ENCODE data around the gene LENEP. TPM values are rescaled to one million over a fixed set of nuclear protein-coding genes. Genes with fewer than 3 reads are reported as not detected.
A peak's percentile ranks its signal among the peaks of the same experiment; 100 is the strongest.

Gene LENEP
- total RNA-seq, 2 experiments from 2014 or later, result 0.78 to 2.3 TPM

DNA sequence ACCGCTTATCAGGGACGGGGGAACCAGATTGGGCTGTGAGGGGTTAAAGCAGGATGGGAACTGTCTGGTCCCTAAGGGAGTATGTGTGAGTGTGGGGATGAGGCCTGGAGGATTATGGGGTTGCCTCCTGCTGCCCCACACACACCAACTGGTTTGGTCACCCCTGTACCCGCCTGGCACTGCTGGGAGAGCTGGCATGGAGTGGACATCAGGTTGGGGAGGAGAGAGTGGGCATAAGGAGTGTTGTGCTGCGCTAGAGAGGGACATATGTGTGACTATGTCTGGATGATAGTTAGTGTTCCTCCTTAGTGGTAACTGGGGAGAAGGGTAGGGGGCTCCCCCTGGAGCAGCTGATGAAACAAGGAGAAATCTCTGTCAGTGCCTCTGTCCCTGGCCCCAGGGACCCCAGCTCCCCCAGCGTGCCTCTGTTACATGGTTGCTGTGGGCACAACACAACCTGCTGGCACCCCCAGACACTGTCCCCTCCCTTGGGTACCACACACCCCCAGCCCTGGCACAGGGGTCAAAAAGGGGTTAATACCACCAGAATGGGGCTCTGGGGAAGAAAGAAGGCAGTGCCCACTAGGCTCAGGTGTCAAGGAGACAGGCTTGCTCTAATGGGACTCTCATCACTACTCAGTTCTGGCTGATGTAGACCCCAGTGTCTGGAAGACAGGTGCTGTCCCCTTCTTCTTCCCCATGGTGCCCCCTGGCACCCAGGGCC is 11.1 kb downstream of the LENEP start:
- Histone ChIP-seq H3K9me2 (ENCODE audit: insufficient read depth, low read length) (no peaks in the 10 kb centered on the region), H2AFZ (ENCODE audit: low read length) (no peak overlapping the region), H3K4me3 (ENCODE audit: low read depth, low read length, poor library complexity, severe bottlenecking) (peak overlapping the region; percentile 87), H3K9me3 (ENCODE audit: low read length) (no peaks in the 10 kb centered on the region), H4K20me1 (ENCODE audit: insufficient read depth, low read length) (no peaks in the 10 kb centered on the region), H3K4me2 (ENCODE audit: low read length) (peak overlapping the region; percentile 93), H3K36me3 (ENCODE audit: insufficient read depth, low read length) (no peaks in the 10 kb centered on the region), H3K79me2 (ENCODE audit: insufficient read depth, low read depth, low read length) (peaks cover 10% of the 10 kb centered on the region; the same call in 1 of the 2 replicates), H3K27ac (ENCODE audit: low read depth, low read length, poor library complexity, severe bottlenecking) (peak overlapping the region; percentile 77), H3K4me1 (ENCODE audit: insufficient read depth, low read length, poor library complexity, severe bottlenecking) (peaks cover 64% of the 10 kb centered on the region)
- CTCF ChIA-PET (ENCODE audit: unreplicated experiment), result interaction anchor here (0.7 kb wide), 1 partner anchor 1145 kb away, joined by 5 read pairs; no protein-coding TSS in a partner anchor
- intact Hi-C loops (cut with micrococcal nuclease; ENCODE audit: unreplicated experiment), result loop anchor here (5.0 kb wide), 1 partner anchor 142 kb away; no protein-coding TSS in a partner anchor
- DNase-seq (ENCODE audit: low spot score), result no peak
- POLR2A ChIA-PET, result interaction anchor here (0.7 to 2.0 kb wide), 4 partner anchors 12 to 866 kb away, joined by 3 to 10 read pairs (median 4); partner anchors contain the start of gene FLAD1
- TF ChIP-seq, protein P1, sequence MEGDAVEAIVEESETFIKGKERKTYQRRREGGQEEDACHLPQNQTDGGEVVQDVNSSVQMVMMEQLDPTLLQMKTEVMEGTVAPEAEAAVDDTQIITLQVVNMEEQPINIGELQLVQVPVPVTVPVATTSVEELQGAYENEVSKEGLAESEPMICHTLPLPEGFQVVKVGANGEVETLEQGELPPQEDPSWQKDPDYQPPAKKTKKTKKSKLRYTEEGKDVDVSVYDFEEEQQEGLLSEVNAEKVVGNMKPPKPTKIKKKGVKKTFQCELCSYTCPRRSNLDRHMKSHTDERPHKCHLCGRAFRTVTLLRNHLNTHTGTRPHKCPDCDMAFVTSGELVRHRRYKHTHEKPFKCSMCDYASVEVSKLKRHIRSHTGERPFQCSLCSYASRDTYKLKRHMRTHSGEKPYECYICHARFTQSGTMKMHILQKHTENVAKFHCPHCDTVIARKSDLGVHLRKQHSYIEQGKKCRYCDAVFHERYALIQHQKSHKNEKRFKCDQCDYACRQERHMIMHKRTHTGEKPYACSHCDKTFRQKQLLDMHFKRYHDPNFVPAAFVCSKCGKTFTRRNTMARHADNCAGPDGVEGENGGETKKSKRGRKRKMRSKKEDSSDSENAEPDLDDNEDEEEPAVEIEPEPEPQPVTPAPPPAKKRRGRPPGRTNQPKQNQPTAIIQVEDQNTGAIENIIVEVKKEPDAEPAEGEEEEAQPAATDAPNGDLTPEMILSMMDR (conservative IDR thresholded peaks at IDR 0.05; ENCODE audit: low read length), result no peak; the same call in 1 of the 2 replicates
- TF ChIP-seq EZH2phosphoT487 (IDR thresholded peaks at IDR 0.05; ENCODE audit: borderline replicate concordance, low read depth, low read length), result no peak
- BruUV-seq (replicated peaks), result no TSS peak

DNA sequence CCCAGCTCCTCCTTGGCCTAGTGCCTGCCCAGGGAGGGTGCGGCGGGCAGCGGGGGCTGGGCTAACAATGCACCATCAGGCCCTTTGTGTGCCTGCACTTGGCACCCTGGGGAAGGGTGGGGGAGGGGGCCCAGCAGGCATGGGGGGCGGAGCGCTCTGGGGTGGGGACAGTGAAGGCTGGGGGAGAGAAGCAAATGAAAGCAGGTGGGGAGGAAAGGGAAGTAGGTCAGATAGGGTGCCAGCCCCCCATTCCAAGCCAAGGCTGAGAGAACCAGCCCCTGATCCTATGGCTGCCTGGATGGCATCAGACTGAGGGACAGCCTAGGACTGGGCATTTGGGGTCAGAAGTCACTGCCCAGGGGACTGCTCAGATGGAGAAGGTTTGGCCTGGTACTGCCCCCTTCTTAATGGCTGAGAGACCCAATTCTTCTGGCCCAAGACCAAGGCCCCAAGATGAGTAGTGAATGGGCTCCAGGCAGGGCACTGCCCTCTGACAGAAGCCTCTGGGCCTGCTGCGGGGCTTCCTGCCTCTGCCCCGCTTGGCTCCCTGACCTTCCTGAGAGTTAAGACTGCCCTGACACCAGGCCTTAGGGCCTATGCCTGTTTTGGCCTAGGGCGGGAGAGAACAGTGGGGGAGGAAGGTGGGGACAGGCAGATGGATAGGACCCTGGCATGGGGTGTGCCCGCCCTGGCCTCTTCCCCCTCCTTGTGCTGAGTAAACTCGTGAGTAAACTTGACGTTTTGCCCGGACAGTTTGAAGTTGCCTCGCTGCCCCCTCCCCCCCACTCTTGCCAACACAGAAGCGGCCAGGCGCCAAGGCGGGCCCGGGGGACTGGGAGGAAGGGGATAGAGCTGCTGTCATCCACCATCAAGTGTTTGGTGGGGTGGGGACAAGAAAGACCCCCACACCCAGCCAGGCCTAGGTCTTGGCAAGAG is 12.0 kb downstream of the LENEP start:
- Histone ChIP-seq H3K9me2 (ENCODE audit: insufficient read depth, low read length) (no peaks in the 10 kb centered on the region), H2AFZ (ENCODE audit: low read length) (no peak overlapping the region), H3K27ac (ENCODE audit: low read depth, low read length, poor library complexity, severe bottlenecking) (peak overlapping the region; percentile 77), H3K4me2 (ENCODE audit: low read length) (peak overlapping the region; percentile 93), H3K36me3 (ENCODE audit: insufficient read depth, low read length) (no peaks in the 10 kb centered on the region), H3K4me1 (ENCODE audit: insufficient read depth, low read length, poor library complexity, severe bottlenecking) (peaks cover 64% of the 10 kb centered on the region), H3K79me2 (ENCODE audit: insufficient read depth, low read depth, low read length) (peaks cover 10% of the 10 kb centered on the region; the same call in 1 of the 2 replicates), H4K20me1 (ENCODE audit: insufficient read depth, low read length) (no peaks in the 10 kb centered on the region), H3K9me3 (ENCODE audit: low read length) (no peaks in the 10 kb centered on the region), H3K4me3 (ENCODE audit: low read depth, low read length, poor library complexity, severe bottlenecking) (peak overlapping the region; percentile 87)
- intact Hi-C loops (cut with micrococcal nuclease; ENCODE audit: unreplicated experiment), result no loop called here
- DNase-seq (ENCODE audit: low spot score), result peak; percentile 57
- ChIA-PET CTCF (ENCODE audit: unreplicated experiment) (interaction anchor here (0.7 kb wide), 1 partner anchor 1144 kb away, joined by 5 read pairs; no protein-coding TSS in a partner anchor), POLR2A (interaction anchor here (0.7 to 2.0 kb wide), 4 partner anchors 11 to 866 kb away, joined by 3 to 10 read pairs (median 4); no protein-coding TSS in a partner anchor)
- BruUV-seq (replicated peaks), result no TSS peak
- TF ChIP-seq EZH2phosphoT487 (IDR thresholded peaks at IDR 0.05; ENCODE audit: borderline replicate concordance, low read depth, low read length), result no peak
- TF ChIP-seq, protein P1 (conservative IDR thresholded peaks at IDR 0.05; ENCODE audit: low read length), result no peak
